Suprapubic skin (tissue), 4 donors: ENCODE measurements around the gene CXCR4. TPM values are rescaled to one million over a fixed set of nuclear protein-coding genes. Genes with fewer than 3 reads are reported as not detected.

Source experiments
- DNase-seq, 2 donors: peaks; one replicate each; pipeline ENCODE4 v3.0.0-alpha.2; 2019; ENCODE audit warnings: low spot score in 2 of 2
- H3K27ac ChIP-seq: fragments of 200-600 bp; sonication (generic); one replicate; pipeline ENCODE4 v1.5.1; 2019
- H3K27me3 ChIP-seq: fragments of 200-600 bp; sonication (generic); one replicate; pipeline ENCODE4 v1.5.1; 2019
- H3K36me3 ChIP-seq: fragments of 200-600 bp; sonication (generic); one replicate; pipeline ENCODE4 v1.5.1; 2019
- H3K4me1 ChIP-seq: fragments of 200-600 bp; sonication (generic); one replicate; pipeline ENCODE4 v1.5.1; 2019
- H3K4me3 ChIP-seq: fragments of 200-600 bp; sonication (generic); one replicate; pipeline ENCODE4 v1.5.1; 2019; ENCODE audit warnings: mild to moderate bottlenecking
- H3K9me3 ChIP-seq: fragments of 200-600 bp; sonication (generic); one replicate; pipeline ENCODE4 v1.5.1; 2019
- EP300 ChIP-seq: sonication (generic); formaldehyde crosslinking; IDR thresholded peaks from one replicate; pipeline ENCODE4 v1.6.1; 2017; ENCODE audit warnings: antibody characterized with exemption
- POLR2A ChIP-seq, 2 donors: fragments of 450-650 bp; IDR thresholded peaks; one replicate each; pipeline ENCODE4 v1.6.1; 2017; ENCODE audit warnings: antibody characterized with exemption in 2 of 2, mild to moderate bottlenecking in 2 of 2, moderate library complexity in 2 of 2
- POLR2AphosphoS5 ChIP-seq, 3 donors: sonication (generic); formaldehyde crosslinking; IDR thresholded peaks; one replicate each; pipeline ENCODE4 v1.6.1; 2017; ENCODE audit warnings: antibody characterized with exemption in 3 of 3
- WGBS: methylation state at CpG from one replicate; pipeline ENCODE4 v1.1.5; 2018; 5-methylcytosine and 5-hydroxymethylcytosine counted together
- total RNA-seq, 4 donors: library from RNA; depleted of rRNA; stranded (reverse); fragments of >200 nt; gene quantifications; one replicate each; pipeline ENCODE4 v1.1.0, GENCODE V29; 2016
- TF ChIP-seq, protein P1 (sequence below), 2 donors: fragments of 200-600 bp in 1 of 2; fragments of 450-650 bp in 1 of 2; sonication (generic) in 1 of 2; IDR thresholded peaks; one replicate each; pipeline ENCODE4 v1.5.1; 2016 to 2019; ENCODE audit warnings: antibody characterized with exemption in 2 of 2, mild to moderate bottlenecking in 1 of 2, moderate library complexity in 1 of 2

Gene CXCR4
- total RNA-seq, 4 donors from 2014 or later = 5.1 to 6.8 (median 5.6) TPM

DNA sequence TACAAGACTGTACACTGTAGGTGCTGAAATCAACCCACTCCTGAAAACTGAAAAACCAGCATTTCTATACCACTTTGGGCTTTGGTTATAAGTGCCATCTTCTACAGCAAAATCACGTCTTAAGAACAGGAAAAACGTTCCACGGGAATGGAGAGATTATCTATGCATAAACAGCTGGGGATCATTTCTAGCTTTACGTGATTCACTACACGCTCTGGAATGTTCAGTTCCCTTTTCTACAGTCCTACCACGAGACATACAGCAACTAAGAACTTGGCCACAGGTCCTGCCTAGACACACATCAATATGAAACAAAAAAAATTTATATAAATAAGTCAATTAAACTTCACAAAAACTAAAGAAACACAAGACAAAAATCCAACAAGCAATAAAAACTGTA lies 3.6 kb downstream of the CXCR4 start:
- DNase-seq = no peak
- 63% methylated on average over 6 of the region's 6 CpGs for WGBS
- Histone ChIP-seq H3K27me3 (peaks cover 76% of the 10 kb centered on the region), H3K36me3 (no peaks in the 10 kb centered on the region), H3K9me3 (no peaks in the 10 kb centered on the region), H3K27ac (no peak overlapping the region), H3K4me3 (no peak overlapping the region), H3K4me1 (peaks cover 34% of the 10 kb centered on the region)
- no peak for TF ChIP-seq POLR2A (IDR thresholded peaks at IDR 0.05)

DNA sequence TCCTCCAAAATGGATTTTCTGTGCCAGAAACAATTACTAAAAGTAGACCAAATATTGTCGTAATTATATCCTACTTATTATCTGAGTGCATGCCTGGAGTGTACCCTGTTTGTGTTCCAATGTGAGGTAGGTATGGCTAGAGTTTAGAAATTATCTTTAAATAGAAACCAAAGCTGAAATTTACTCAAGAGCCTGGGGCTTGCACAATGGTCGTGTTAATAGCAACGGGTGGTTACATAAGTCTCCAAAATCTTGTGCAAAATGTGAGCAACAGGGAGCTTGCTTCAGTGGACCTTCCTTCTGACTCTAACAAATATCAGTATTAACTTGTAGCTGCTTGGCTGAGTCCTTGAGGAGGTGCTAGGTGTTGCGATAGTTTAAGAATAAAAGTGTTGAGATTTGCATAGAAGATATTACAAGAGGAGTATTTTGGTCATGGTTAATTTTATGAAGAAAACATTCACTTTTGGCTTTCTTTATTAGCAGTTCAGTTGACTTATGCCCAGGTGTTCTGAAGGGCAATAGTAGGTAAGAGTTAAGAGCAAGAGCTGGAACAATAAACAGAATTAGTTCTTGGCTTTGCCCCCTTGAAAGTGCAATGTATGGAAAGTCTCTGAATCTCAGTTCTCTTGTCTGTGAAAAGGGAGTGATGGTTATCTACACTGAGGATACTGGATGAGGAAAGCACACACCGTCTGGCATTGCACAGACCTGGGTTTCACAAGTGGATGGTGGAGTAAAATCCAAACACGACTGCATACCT lies 4.6 kb downstream of the CXCR4 start:
- 82% methylated on average over 6 of the region's 6 CpGs for WGBS
- no peaks in the 10 kb centered on the region for H3K9me3 ChIP-seq
- peaks cover 68% of the 10 kb centered on the region for H3K27me3 ChIP-seq
- H3K4me1 ChIP-seq = peaks cover 24% of the 10 kb centered on the region
- TF ChIP-seq, protein P1, sequence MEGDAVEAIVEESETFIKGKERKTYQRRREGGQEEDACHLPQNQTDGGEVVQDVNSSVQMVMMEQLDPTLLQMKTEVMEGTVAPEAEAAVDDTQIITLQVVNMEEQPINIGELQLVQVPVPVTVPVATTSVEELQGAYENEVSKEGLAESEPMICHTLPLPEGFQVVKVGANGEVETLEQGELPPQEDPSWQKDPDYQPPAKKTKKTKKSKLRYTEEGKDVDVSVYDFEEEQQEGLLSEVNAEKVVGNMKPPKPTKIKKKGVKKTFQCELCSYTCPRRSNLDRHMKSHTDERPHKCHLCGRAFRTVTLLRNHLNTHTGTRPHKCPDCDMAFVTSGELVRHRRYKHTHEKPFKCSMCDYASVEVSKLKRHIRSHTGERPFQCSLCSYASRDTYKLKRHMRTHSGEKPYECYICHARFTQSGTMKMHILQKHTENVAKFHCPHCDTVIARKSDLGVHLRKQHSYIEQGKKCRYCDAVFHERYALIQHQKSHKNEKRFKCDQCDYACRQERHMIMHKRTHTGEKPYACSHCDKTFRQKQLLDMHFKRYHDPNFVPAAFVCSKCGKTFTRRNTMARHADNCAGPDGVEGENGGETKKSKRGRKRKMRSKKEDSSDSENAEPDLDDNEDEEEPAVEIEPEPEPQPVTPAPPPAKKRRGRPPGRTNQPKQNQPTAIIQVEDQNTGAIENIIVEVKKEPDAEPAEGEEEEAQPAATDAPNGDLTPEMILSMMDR (IDR thresholded peaks at IDR 0.05) = no peak
- TF ChIP-seq POLR2A (IDR thresholded peaks at IDR 0.05) (no peak), EP300 (no peak), POLR2AphosphoS5 (IDR thresholded peaks at IDR 0.05) (no peak)
- no peak for DNase-seq
- H3K36me3 ChIP-seq = no peaks in the 10 kb centered on the region
- H3K27ac ChIP-seq = no peak overlapping the region
- no peak overlapping the region for H3K4me3 ChIP-seq

DNA sequence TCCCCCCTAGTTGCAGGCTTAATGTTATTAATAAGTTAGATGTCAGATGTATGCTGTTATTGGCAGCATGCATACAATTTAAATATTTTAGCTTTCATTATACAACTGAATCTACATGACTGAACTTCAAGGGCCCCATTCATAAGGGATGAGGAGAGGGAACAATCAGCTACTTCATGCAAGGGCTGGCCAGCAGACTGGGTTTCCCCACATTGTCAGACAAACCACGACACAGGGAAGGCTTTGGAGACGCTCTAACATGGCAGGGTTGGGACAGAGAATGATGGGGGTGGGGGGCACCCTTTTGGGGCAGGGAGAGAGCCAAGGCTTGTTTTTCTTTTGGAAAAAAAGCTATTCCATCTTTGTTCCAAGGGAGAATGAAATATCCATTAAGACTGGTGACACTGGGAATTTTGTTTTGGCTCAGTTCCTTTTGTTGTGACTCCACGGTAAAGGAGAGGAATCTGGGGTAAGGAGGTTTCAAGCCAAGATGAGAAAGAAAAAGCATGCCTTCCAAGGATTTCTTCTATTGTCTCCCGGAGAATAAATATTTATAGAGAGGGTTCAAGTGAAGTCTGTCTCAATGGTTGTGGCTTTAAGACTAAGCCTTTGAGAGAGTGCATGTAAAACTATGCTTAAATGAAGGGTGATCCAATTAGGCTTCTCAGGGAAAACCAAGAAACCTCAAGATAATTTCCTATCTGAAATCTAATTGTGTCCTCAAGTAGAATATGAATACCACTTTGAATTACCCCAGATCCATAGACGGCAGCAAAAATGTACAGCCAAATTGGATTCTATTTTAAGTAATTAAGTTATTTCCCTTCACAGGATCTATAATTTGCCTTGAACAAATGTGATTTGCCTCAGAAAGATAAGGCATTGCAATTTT lies 5.4 kb downstream of the CXCR4 start:
- Histone ChIP-seq H3K9me3 (no peaks in the 10 kb centered on the region), H3K36me3 (no peaks in the 10 kb centered on the region), H3K27ac (no peak overlapping the region), H3K4me1 (peaks cover 16% of the 10 kb centered on the region), H3K4me3 (no peak overlapping the region), H3K27me3 (peaks cover 59% of the 10 kb centered on the region)
- TF ChIP-seq EP300 = no peak
- TF ChIP-seq, protein P1 (IDR thresholded peaks at IDR 0.05) = no peak
- TF ChIP-seq POLR2AphosphoS5 (IDR thresholded peaks at IDR 0.05) = no peak
- TF ChIP-seq POLR2A (IDR thresholded peaks at IDR 0.05) = no peak
- 46% methylated on average over 5 of the region's 5 CpGs for WGBS
- no peak for DNase-seq

DNA sequence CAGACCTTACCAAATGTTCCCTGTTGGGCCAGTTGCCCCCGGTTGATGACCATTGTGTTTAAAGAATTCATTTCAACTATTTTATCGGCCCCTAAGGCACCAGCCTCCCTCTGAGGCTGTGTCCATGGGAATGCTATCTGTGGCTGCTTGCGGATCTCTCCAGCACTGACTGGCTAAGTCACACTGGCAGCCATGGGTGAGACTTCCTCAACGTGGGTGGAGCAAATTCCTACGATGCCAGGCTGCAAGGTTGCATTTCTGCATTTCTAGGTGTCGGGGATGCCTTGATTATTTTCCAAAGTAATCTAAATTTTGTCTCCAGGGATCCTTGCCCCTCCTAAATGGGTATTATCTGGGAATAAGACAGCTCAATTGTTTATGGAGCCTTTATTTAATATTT lies 6.2 kb downstream of the CXCR4 start:
- Histone ChIP-seq H3K4me1 (peaks cover 7% of the 10 kb centered on the region), H3K9me3 (no peaks in the 10 kb centered on the region), H3K4me3 (no peak overlapping the region), H3K36me3 (no peaks in the 10 kb centered on the region), H3K27me3 (peaks cover 51% of the 10 kb centered on the region), H3K27ac (no peak overlapping the region)
- DNase-seq = no peak
- WGBS = 66% methylated on average over 6 of the region's 6 CpGs
- TF ChIP-seq, protein P1 (IDR thresholded peaks at IDR 0.05) = no peak
- TF ChIP-seq EP300 (no peak), POLR2AphosphoS5 (IDR thresholded peaks at IDR 0.05) (no peak), POLR2A (IDR thresholded peaks at IDR 0.05) (no peak)

DNA sequence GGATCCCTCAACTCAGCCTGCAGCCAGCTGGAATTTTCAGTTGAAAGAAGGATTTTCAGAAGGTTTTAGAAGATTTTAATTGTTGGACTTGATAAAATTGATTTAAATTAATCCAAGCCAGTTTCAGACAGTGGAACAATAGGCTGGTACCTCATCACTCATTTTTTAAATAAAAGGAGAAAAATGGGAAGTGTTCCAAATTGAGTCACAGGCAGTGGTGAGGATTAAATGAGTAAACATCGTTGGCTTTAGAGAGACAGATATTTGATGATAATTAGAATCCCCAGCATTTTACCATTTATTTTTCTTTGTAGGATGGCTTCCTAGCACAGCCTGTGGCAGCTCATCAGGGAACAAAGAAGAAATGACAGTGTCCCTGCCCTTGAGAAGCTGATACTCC lies 7.4 kb downstream of the CXCR4 start:
- 15% methylated on average over 1 of the region's 1 CpG for WGBS
- H3K27ac ChIP-seq = no peak overlapping the region
- H3K4me3 ChIP-seq = no peak overlapping the region
- H3K9me3 ChIP-seq = no peaks in the 10 kb centered on the region
- H3K4me1 ChIP-seq = no peaks in the 10 kb centered on the region
- H3K36me3 ChIP-seq = no peaks in the 10 kb centered on the region
- TF ChIP-seq EP300 (no peak), POLR2A (IDR thresholded peaks at IDR 0.05) (no peak), POLR2AphosphoS5 (IDR thresholded peaks at IDR 0.05) (no peak)
- TF ChIP-seq, protein P1 (IDR thresholded peaks at IDR 0.05) = no peak
- peaks cover 41% of the 10 kb centered on the region for H3K27me3 ChIP-seq
- no peak for DNase-seq
